NT2/D1 (cell line): ENCODE measurements around the gene FAM76A.

ENCODE experiments used
- DNase-seq: peaks from one replicate; pipeline ENCODE4 v3.0.0-alpha.2; 2011; ENCODE audit warnings: low read depth, low spot score
- H3K27me3 ChIP-seq: 2 replicates; pipeline ENCODE4 v1.6.0; 2011; ENCODE audit warnings: mild to moderate bottlenecking; ENCODE audit not compliant: insufficient read length, insufficient read depth
- H3K36me3 ChIP-seq: 2 replicates; pipeline ENCODE4 v1.6.1; 2011; ENCODE audit warnings: mild to moderate bottlenecking, low read length, mixed read lengths; ENCODE audit not compliant: insufficient read depth, insufficient read length
- H3K4me1 ChIP-seq: 2 replicates; pipeline ENCODE4 v1.5.1; 2011; ENCODE audit not compliant: insufficient read depth, insufficient read length
- H3K4me3 ChIP-seq: 2 replicates; pipeline ENCODE4 v1.5.1; 2011; ENCODE audit warnings: low read depth; ENCODE audit not compliant: insufficient read length
- H3K9ac ChIP-seq: 2 replicates; pipeline ENCODE4 v1.6.0; 2011; ENCODE audit warnings: low read depth; ENCODE audit not compliant: insufficient read length
- H3K9me3 ChIP-seq: 2 replicates; pipeline ENCODE4 v1.5.1; 2011; ENCODE audit warnings: mild to moderate bottlenecking, low read length; ENCODE audit not compliant: insufficient read depth
- SUZ12 ChIP-seq: IDR thresholded peaks from 2 replicates; pipeline ENCODE4 v1.6.1; 2011; ENCODE audit not compliant: insufficient read length, insufficient read depth; ENCODE audit errors: extremely low read depth
- YY1 ChIP-seq: IDR thresholded peaks from 2 replicates; pipeline ENCODE4 v1.6.1; 2011; ENCODE audit not compliant: insufficient read length, insufficient read depth
- ZNF274 ChIP-seq: IDR thresholded peaks from 2 replicates; pipeline ENCODE4 v1.6.1; 2011; ENCODE audit warnings: mild to moderate bottlenecking, low read depth, low read length

Gene FAM76A

DNA sequence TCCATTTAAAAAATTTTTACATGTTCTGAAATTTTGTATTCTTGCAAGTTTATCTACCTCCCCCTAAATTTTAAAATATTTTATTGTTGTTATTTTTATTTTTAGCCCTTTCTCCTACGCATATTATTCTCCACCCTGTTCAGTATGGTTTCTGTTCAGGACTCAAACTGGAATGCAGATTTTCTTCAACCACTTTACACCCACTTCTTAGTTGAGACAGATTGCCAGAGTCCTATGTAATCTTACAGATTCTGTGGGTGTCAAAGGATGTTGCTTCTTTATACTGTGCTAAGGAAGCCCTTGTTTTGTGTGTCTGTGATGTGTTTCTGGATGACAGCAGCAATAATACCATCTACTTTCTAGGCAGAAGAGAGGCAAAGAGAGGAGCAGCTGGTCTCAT lies 84.1 kb downstream of the FAM76A start:
- TF ChIP-seq ZNF274 (no peak), SUZ12 (no peak), YY1 (no peak)
- H3K9me3 ChIP-seq = no peaks in the 10 kb centered on the region
- DNase-seq = no peak
- H3K9ac ChIP-seq = no peak overlapping the region
- no peaks in the 10 kb centered on the region for H3K27me3 ChIP-seq
- no peak overlapping the region for H3K4me3 ChIP-seq
- peaks cover 26% of the 10 kb centered on the region for H3K36me3 ChIP-seq
- H3K4me1 ChIP-seq = no peaks in the 10 kb centered on the region

DNA sequence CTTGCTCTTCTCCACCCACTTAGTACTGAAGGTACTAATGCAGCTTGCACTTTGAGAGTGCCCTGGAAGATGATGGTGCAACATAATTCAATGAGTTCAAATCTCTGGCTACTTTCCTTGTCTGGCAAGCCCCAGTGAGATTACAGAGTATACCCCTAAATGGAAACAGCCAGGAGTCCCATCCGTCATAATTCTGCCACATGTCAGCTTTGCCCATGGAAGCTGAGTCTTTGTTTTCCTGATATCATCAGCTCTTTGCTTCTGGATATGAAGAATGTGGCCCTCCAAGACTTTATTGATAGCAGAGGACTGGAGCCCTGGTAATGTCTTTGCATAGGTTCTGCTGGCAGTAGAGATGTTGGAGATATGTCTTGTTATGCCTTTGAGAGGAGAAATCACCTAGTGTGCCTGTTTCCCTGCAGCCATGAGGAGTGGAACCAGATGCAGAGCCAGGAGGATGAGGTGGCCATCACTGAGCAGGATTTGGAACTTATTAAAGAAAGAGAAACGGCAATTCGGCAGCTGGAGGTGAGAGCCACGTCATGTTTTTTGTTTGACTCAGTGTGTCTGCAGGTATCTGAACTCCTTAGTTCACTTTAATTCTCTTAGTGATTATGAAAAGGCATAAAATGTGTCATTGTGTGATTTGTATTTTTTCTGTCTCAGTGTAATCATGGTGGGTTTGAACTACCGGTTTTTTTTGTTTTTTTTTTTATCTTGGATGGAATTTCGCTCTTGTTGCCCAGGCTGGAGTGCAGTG lies 86.2 kb downstream of the FAM76A start:
- DNase-seq = no peak
- TF ChIP-seq YY1 (no peak), ZNF274 (no peak), SUZ12 (no peak)
- H3K36me3 ChIP-seq = peaks cover 14% of the 10 kb centered on the region
- H3K4me1 ChIP-seq = no peaks in the 10 kb centered on the region
- no peak overlapping the region for H3K4me3 ChIP-seq
- H3K9ac ChIP-seq = no peak overlapping the region
- no peaks in the 10 kb centered on the region for H3K9me3 ChIP-seq
- H3K27me3 ChIP-seq = no peaks in the 10 kb centered on the region
